ENCODE measurements around the gene DLGAP4.
A peak's percentile ranks its signal among the peaks of the same experiment; 100 is the strongest.

Gene DLGAP4

GRCh38 chr20:36333841-36334240, 27.7 kb downstream of the DLGAP4 start:
- DNase-seq (ENCODE audit: low read depth in 2 of 2) = no peak

- no peak for DNase-seq (ENCODE audit: low read depth in 2 of 2)
These were observed 28.4 kb downstream of the DLGAP4 start for GRCh38 chr20:36334281-36335205.

- no peak for DNase-seq (ENCODE audit: low read depth in 2 of 2)
These were observed 29.2 kb downstream of the DLGAP4 start for GRCh38 chr20:36335206-36335870.

GRCh38 chr20:36336204-36336603, 30.1 kb downstream of the DLGAP4 start:
- DNase-seq (ENCODE audit: low read depth in 2 of 2) = no peak

- DNase-seq (ENCODE audit: low read depth in 2 of 2) = no peak
These were observed 31.0 kb downstream of the DLGAP4 start for GRCh38 chr20:36336954-36337704.

- DNase-seq (ENCODE audit: low read depth in 2 of 2) = no peak
These were observed 31.7 kb downstream of the DLGAP4 start for GRCh38 chr20:36337886-36338285.

- peak in 1 of 2 donors; percentile 17 for DNase-seq (ENCODE audit: low read depth in 2 of 2)
These were observed 33.8 kb downstream of the DLGAP4 start for GRCh38 chr20:36339646-36340592.

GRCh38 chr20:36340593-36340990, 34.5 kb downstream of the DLGAP4 start:
- no peak for DNase-seq (ENCODE audit: low read depth in 2 of 2)

- no peak for DNase-seq (ENCODE audit: low read depth in 2 of 2)
These were observed 35.3 kb downstream of the DLGAP4 start for GRCh38 chr20:36341331-36342020.

GRCh38 chr20:36342331-36343120, 36.4 kb downstream of the DLGAP4 start:
- DNase-seq (ENCODE audit: low read depth in 2 of 2) = no peak

- DNase-seq (ENCODE audit: low read depth in 2 of 2) = no peak
These were observed 37.5 kb downstream of the DLGAP4 start for GRCh38 chr20:36343641-36344040.

GRCh38 chr20:36344517-36345132, 38.5 kb downstream of the DLGAP4 start:
- no peak for DNase-seq (ENCODE audit: low read depth in 2 of 2)

- no peak for DNase-seq (ENCODE audit: low read depth in 2 of 2)
These were observed 40.1 kb downstream of the DLGAP4 start for GRCh38 chr20:36346256-36346655.

GRCh38 chr20:36349384-36350170, 43.4 kb downstream of the DLGAP4 start:
- no peak for DNase-seq (ENCODE audit: low read depth in 2 of 2)

- DNase-seq (ENCODE audit: low read depth in 2 of 2) = no peak
These were observed 44.3 kb downstream of the DLGAP4 start for GRCh38 chr20:36350439-36350838.

GRCh38 chr20:36351937-36352336, 45.8 kb downstream of the DLGAP4 start:
- no peak for DNase-seq (ENCODE audit: low read depth in 2 of 2)

- DNase-seq (ENCODE audit: low read depth in 2 of 2) = no peak
These were observed 46.9 kb downstream of the DLGAP4 start for GRCh38 chr20:36352843-36353553.

- no peak for DNase-seq (ENCODE audit: low read depth in 2 of 2)
These were observed 47.6 kb downstream of the DLGAP4 start for GRCh38 chr20:36353740-36354139.

All from stimulated activated CD4-positive, alpha-beta T cell treated with anti-CD3 and anti-CD28 coated beads, Interleukin-4, amount 100 ng/mL, for 48 hours (primary cell).